HG03135 (cell line): ENCODE results near the gene EEIG1.
A peak's percentile ranks its signal among the peaks of the same experiment; 100 is the strongest.

Source experiments
- ATAC-seq: cut with Tn5 transposase; IDR thresholded peaks from one replicate; pipeline ENCODE4 v1.9.1; 2021; ENCODE audit warnings: mild to moderate bottlenecking, moderate library complexity; ENCODE audit not compliant: unreplicated experiment

Gene EEIG1

DNA sequence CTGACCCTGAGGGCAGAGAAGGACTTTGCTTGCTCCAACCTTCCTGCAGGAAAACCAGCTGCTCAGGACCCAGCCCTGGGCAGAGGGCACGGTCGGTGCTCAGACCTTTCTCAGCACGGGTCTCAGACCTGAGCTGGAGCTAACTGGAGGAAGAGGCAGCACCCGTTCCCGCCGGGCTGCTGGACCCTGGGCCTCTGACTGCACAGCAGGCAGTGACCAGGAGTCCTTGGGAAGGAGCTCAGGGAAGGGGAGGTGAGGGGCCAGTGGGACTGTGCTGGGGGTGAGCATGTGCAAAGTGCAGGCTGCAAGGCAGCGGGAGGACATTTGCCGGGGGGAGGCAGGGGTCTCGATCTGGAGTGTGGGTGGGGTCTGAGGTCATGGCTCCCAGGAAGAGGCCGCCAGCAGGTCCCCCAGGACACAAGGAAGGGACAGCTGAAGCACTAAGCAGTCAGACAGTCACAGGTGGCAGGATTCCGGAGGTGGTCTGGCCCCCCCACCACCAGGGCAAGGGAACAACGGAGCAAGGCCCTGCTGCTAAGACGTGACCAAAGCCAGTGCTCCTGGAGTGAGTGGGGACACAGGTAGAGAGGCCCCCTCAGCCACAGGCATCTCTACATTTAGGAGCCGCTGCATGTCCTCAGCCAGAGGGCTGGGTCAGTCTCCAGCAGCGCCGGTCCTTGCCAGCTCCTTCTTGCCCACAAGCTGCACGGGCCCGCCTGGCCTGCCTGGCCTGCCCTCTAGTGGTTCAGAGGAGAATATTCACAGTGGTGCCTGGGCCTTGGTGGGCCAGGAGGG, 38.4 kb downstream of the EEIG1 start:
- ATAC-seq = no peak

DNA sequence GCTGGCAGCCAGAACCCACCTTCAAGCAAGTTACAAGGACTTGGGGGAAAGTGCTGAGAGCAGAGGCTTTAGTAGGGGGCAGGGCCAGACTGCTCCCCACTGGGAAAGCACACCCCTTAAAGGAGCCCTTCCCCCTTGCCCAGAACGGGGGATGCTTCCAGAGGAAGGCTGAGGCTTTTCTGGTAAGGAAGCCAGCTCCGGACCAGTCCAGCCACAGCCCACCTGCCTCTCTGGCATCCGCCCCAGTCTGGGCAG, 38.9 kb downstream of the EEIG1 start:
- ATAC-seq = no peak

DNA sequence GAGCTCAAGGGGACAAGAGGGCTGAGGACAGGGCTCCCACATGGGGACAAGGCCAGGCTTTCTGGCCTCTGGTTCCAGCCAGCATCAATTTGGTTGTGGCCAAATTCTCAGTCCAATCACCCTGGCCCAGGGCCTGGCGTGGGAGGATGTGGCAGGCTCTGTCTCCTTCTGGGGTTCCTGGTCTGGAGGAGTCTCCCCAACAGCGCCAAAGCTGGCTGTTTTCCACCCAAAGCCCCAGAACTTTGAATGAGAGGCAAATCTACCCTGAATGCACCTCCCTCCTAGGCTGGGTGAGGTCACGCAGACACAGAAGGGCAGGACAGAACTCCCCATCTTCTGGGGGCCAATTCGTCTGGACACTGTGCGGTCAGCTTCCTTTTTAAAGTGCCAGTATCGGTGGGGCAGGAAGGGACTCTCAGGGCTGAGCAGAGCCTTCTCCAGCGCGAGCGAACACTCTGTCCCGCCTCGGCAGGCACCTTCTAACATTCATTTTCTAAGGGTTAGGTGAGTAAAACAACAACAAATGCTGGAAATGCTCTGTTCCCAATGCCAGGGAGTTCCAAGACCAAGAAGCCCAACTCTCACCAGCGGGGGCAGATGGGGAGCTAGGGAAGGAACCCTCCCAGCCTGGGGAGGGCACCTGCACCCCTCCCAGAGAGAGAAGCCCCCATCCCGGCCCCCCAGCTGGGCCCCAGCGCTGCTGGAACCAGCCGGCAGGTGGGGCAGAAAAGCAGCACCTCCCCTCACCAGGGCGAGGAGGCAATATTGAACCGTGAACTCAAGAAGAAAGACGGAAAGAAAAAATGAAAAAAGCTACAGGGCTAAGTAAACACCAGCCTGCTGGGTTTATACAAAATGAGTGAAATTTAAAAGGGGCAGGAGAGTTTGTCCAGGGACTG, 39.5 kb downstream of the EEIG1 start:
- no peak for ATAC-seq

DNA sequence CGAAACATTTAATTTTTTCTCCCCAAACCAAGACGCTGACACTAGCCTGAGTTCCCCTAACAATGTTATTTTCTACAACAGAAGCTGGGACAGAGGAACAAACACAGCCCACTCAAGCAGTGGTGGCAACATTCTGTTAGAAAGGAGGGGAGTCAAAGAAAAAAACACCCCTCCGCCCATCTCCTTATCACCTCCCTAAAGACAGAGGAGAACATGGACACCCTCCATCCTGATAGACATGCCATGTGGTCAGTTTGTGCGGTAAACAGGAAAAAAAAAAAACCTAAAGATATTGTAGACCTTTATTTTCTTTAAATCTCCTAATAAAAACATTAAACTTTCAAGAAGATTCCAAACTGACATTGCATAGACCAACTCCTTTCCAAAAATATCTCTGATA, 40.2 kb downstream of the EEIG1 start:
- ATAC-seq = no peak

DNA sequence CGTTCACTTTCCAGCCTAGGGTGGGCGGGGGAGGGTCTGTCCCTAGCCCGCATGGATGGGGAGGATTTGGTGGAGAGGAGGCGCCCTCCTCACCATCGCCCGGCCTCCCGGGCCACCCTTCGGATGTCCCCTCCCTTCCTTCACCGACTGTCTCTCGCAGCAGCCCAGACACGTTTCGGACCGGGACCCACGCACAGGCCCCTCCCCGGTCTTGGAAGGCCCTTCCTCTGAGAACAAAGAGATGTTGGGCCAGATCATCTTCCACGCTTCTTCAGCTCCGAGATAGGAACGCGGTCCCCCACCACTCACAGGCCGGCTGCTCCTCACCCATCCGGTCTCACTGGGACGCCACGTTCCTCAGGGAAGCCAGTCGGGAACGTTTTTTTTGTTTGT, 42.5 kb downstream of the EEIG1 start:
- no peak for ATAC-seq

DNA sequence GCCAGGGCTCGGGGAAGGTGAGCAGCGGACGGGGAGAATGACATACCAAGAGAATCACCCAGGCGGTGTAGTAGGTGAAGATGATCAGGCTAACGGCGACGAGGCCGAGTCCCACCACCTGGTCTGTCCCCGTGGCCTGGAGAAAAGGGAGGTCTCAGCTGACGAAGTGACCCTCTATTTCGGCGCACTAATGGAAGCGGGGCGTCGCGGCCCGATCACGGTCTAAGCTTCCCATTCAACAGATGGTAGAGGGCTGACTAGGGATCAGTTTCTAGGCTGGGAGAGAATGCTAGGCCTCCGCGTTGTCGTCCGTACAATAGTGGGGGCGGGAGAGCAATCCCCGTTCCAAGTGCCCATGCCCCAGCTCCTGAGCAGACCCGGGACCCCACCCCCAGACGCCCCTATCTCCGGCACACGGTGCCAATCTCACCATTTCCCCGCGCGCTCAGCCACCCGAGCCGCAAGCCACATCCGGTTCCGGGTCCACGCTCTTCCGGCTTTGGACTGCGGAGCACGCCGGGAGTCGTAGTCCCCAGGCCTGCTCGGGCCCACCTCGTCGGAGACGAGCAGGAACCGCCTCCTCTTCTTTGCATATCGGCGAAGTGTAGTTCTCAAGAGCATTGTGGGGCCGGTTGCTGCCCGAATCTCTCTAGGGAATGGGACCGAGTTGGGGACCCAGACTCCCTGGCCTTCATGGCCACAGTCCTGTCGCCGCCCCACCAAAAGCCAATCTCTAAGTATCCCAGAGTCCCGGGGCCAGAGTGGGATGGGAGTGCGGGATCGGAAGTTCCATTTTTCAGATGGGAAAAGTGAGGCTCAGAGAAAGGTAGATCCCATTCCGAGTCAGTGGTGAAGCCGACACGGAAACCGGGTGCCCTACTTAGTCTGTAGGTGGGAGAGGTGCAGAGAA, 43.1 kb downstream of the EEIG1 start, which contains the start of gene DPM2:
Gene DPM2 (minus strand): TSS at position 467 of the 910 bp plus-strand sequence. CDS start 34 bp downstream, at position 433.
- peak; percentile 89 for ATAC-seq

DNA sequence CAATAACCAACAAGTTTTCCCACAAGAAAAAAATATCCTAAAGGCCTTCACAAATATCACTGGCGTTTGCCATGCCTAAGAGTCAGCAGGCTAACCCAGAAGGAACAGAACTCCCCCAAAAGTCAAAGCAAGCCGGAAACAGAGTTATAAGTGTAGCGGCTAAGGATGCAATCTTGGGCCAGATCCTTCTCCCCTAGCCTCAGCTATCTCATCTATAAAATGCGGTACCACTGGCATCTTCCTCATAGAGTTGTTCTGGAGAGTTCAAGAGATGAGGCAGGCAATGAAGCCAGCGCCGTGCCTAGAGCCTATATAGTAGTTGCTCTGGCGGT, 43.8 kb downstream of the EEIG1 start:
- no peak for ATAC-seq

DNA sequence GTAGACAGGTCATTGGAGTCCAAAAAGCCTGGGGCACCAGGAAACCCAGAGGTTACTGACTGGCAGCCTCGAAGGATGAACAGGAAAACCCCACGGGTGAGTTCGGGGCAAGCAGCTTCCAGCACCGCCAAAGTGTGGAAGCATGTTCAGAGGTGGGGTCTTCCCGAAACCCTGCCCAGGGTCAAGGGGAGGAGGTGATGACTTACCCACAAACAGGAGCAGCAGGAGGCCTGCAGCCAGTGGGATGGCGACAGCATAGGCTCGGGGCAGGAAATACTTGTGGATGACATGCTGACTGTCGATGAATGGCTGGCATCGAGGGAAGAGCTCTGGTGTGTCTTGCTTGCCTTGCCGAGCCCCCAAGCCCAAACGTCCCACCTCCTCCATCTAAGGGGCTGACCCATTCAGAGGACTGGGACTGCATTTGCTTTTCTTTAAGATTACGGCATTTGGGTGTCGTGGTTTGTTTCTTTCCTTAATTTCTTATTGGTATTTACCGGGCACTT, 44.4 kb downstream of the EEIG1 start:
- ATAC-seq = no peak

DNA sequence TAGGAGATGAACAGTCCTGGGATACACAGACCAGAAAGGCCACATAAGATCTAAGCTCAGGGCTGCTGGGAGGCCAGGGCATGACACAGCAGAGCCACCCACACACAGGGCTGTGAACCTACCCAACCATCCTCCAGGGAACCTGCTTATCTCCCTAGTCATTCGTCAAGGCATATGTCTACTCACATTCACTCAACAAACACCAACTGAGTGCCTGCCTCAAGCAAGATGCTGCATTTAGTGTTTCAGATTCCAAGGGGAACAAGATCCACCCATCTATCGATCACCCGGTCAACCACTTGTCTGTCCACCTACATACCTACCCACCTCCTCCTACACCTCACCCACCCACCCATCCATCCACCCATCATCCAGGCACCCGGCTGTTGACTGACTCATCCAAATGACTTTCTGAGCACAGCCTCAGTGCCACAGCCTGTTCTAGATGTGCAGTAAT, 45.0 kb downstream of the EEIG1 start:
- no peak for ATAC-seq

DNA sequence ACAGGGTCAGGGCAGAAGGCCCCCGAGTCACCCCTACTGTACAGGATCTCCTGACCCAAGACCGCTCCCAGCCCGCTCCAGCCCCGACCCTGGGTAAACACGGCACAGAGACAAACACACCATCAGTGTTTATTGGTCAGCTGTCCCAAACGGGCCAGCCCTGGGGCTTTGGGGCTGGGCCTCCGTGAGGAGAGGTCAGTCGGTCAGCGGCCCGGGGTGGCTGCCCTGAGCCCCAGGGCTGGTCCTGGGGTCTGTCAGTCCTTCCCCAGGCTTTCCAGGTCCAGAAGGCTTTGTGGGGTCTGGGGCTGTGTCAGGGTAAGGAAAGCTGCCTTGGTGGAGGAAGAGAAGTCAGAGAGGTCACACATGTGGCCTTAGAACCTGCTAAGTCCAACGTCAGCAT, 45.8 kb downstream of the EEIG1 start:
- no peak for ATAC-seq

DNA sequence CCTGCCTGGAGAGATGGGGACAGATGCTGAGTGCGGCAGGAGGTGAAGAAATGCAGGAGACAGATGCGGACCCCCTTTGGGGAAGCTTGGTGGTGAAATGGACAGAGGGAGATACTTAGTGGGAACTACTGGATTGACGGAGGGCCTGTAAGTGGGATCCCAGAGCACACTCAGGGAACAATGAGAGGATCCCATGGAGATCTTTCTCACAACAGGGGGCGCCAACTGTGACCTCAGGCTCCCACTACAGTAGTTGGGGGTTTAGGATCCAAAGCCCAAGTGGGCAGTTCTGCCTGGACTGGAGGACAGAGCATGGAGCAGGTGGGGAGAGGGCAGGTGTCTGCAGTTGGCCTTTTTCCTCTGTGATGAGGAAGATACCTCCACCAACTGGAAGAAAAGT, 46.5 kb downstream of the EEIG1 start:
- ATAC-seq = no peak

DNA sequence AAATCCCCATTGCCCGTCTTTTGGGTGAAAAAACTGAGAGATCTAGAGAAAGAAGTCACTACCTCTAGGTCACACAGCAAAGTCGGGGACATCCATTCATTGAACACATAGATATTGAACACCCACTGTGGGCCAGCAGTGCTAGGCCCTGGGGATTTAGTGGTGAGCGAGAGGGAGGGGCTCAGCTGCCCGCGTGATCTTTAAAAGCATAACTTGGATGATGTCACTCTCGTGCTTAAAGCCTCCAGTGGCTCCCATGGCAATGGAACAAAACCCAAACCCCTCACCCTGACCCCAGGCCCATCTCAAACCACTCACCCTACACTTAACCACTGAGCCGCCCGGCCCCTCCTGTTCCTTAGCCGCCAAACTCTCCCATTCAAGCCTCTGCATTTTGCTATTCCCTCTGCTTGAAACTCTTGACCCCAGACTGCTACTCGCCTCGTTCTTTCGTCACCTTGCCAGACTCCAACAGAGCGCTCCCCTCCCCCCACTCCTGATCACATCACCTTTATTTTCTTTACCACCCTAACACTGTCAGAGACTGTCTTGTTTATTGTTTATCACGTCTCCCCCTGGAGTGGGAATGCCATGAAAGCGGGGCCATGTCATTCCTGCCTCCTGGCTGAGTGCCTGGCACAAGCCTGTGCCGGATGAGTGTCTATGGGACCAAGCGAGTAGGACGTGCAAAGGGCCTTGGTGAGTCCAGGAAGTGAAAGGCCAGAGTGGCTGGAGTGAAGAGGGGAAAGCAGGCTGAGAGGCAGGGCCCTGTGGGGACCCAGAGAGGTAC, 49.5 kb downstream of the EEIG1 start:
- ATAC-seq = peak; percentile 30
